ENCODE data around the gene FLYWCH2. TPM values are rescaled to one million over a fixed set of nuclear protein-coding genes. Genes with fewer than 3 reads are reported as not detected.
"Not testable (repeated sequence)": the region's sequence is repeated elsewhere in the genome, so short reads cannot be mapped to it uniquely, and the experiment has no call there.

Gene FLYWCH2
- polyA plus RNA-seq, 1 donor = 9.4 TPM

DNA sequence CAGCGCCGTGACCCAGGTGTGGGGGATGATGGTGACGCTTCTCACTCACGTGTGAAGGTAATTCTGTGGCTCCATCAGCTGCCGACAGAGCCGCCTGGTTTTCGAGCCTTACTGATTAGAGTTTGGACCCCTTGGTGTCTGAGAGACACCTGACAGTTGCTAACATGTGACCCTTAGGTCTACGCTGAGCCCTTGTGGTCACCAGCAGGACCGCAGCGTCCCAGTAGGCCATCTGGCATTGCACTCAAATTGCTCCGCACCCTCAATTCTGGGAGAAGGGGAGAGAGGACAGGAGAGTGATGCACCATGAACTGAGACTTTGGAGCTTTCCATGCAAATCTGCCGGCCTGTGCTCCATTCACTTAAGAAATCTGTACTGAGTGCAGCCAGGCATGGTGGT lies 31.2 kb downstream of the FLYWCH2 start:
- Histone ChIP-seq H3K4me3 (ENCODE audit: low read length) (no peak overlapping the region), H3K4me1 (ENCODE audit: control insufficient read depth, insufficient read depth, low read length) (peaks cover 5% of the 10 kb centered on the region), H3K27ac (ENCODE audit: low read length) (no peak overlapping the region), H3K27me3 (ENCODE audit: control insufficient read depth, insufficient read depth, low read length) (peaks cover 3% of the 10 kb centered on the region), H3K9me3 (ENCODE audit: control insufficient read depth, low read depth, low read length) (no peaks in the 10 kb centered on the region), H3K36me3 (ENCODE audit: control insufficient read depth, insufficient read depth, low read length) (peaks cover 6% of the 10 kb centered on the region)
- no peak for DNase-seq
- WGBS (ENCODE audit: insufficient coverage, low lambda C conversion rate) = no CpG with 5 or more reads among the region's 12 CpGs

DNA sequence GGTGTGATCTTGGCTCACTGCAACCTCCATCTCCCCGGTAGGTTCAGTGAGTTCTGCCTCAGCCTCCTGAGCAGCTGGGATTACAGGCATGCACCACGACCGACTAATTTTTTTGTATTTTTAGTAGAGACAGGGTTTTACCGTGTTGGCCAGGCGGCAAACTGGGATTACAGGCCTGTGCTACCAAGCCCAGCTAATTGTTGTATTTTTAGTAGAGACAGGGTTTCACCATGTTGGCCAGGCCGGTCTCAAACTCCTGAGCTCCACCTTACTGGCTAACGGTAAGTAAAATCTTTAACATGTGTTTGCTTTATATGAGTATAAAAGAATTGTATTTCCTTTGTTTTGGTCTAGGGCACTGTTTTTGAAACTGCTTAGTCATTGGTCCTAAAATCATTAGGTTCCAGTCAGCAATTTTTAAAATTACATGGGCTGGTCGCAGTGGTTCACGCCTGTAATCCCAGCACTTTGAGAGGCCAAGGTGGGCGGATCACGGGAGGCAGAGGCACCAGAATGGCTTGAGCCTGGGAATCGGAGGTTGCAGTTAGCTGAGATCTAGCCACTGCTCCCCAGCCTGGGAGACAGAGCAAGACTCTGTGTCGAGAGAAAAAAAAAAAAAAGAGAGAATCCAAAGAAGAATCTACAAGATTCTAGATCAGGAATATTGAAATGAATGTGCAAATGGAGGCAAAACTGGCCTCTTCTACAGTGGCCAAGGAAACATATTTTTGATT lies 32.3 kb downstream of the FLYWCH2 start:
- peaks cover 5% of the 10 kb centered on the region for H3K4me1 ChIP-seq (ENCODE audit: control insufficient read depth, insufficient read depth, low read length)
- 92% methylated on average over 1 of the region's 13 CpGs for WGBS (ENCODE audit: insufficient coverage, low lambda C conversion rate)
- peaks cover 6% of the 10 kb centered on the region for H3K36me3 ChIP-seq (ENCODE audit: control insufficient read depth, insufficient read depth, low read length)
- no peaks in the 10 kb centered on the region for H3K9me3 ChIP-seq (ENCODE audit: control insufficient read depth, low read depth, low read length)
- H3K4me3 ChIP-seq (ENCODE audit: low read length) = no peak overlapping the region
- no peak overlapping the region for H3K27ac ChIP-seq (ENCODE audit: low read length)
- no peak for DNase-seq
- H3K27me3 ChIP-seq (ENCODE audit: control insufficient read depth, insufficient read depth, low read length) = peaks cover 1% of the 10 kb centered on the region

DNA sequence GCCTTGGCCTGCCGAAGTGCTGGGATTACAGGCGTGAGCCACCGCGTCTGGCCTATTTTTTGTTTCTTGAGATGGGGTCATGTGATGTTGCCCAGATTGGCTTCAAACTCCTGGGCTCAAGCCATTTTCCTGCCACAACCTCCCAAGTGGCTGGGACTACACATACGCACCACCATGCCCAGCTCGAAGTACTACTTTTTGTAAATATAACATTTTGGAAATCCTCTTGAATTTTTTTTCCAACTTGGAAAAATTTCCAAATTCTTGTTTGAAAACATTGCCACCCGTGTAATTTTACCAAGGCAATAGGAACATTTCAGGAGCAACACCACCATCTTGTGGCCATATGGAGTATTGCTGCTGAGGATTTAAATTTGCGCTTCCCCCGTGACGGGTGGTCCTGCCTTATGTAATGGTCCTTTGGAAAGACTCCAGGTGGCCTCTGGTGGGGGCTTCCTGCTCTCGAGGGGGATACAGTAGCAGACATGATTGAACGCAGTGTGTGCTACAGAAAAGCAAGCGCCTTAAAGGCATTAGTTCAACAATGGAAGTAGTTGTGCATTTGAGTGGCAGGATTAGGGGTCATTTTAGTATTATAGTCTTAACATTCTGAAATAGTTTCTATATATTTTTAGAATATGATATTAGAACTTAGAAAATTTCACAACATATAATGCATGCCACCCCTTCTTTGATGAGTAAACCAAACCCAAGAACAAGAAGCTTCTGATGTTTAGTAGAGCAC lies 36.7 kb downstream of the FLYWCH2 start:
- Histone ChIP-seq H3K36me3 (ENCODE audit: control insufficient read depth, insufficient read depth, low read length) (peaks cover 6% of the 10 kb centered on the region), H3K27ac (ENCODE audit: low read length) (no peak overlapping the region)
- no CpG with 5 or more reads among the region's 13 CpGs for WGBS (ENCODE audit: insufficient coverage, low lambda C conversion rate)

DNA sequence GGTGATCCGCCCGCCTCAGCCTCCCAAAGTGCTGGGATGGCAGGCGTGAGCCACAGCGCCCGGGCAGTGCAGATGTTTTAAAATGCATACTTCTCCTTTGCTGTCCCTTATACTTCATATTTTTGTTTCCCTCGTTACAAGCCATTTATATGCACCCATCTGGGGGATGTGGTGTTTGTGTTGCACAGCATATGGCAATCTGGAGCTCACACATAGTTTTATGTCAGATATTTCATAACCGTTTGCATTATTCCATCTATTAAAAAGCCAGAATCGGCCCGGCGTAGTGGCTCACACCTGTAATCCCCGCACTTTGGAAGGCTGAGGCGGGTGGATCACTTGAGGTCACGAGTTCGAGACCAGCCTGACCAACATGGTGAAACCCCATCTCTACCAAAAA lies 40.5 kb downstream of the FLYWCH2 start:
- H3K36me3 ChIP-seq (ENCODE audit: control insufficient read depth, insufficient read depth, low read length) = peaks cover 6% of the 10 kb centered on the region
- no peak overlapping the region for H3K4me3 ChIP-seq (ENCODE audit: low read length)
- H3K9me3 ChIP-seq (ENCODE audit: control insufficient read depth, low read depth, low read length) = peaks cover 4% of the 10 kb centered on the region
- 100% methylated on average over 4 of the region's 14 CpGs for WGBS (ENCODE audit: insufficient coverage, low lambda C conversion rate)
- H3K27me3 ChIP-seq (ENCODE audit: control insufficient read depth, insufficient read depth, low read length) = peaks cover 2% of the 10 kb centered on the region
- no peak for DNase-seq
- no peak overlapping the region for H3K27ac ChIP-seq (ENCODE audit: low read length)
- peaks cover 2% of the 10 kb centered on the region for H3K4me1 ChIP-seq (ENCODE audit: control insufficient read depth, insufficient read depth, low read length)

More for the DNA sequence above, 36.7 kb downstream of the FLYWCH2 start:
- H3K4me1 ChIP-seq (ENCODE audit: control insufficient read depth, insufficient read depth, low read length) = no peaks in the 10 kb centered on the region
- no peak overlapping the region for H3K4me3 ChIP-seq (ENCODE audit: low read length)
- H3K27me3 ChIP-seq (ENCODE audit: control insufficient read depth, insufficient read depth, low read length) = no peaks in the 10 kb centered on the region
- no peaks in the 10 kb centered on the region for H3K9me3 ChIP-seq (ENCODE audit: control insufficient read depth, low read depth, low read length)
- DNase-seq = peak; percentile 39 to 43

DNA sequence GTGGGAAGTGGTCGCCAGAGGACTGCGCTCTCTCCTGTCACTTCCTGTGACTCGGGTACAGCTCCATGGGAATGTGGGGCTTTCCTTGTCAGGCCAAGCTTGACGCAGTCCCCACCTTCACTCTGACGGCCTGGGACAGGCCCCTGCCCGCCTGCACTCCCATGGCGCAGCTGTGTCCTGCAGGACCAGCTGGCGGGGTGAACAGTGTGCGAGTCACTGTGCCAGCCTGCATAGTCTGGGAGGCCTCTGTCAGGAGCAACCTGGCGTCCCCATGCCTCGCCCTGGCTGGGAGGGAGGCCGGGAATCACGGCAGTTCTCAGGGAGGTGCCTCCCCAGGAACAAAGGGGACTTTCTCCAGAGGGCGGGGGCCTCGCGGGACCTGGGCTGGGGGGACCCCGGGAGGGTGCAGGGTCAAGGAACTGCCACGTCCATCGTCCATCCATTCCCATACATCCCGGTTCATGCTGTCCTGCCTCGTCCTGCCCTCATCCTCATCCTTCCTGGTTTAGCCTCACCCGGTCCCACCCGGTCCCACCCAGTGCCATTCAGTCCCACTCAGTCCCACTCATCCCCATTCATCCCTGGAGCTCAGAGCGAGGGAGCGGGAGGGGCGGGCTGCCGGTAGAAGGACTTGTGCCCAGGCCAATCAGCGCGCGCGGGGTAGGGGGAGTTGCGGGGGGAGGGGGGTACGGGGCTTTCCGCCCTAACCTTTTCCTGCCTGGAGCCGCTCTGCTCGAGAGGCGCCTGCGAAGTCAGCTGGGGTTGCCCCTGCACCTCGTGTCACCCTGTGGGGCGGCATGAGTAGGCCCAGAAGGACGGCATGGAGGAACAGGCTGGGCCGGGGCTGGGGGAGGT lies 42.1 kb downstream of the FLYWCH2 start:
- Histone ChIP-seq H3K4me3 (ENCODE audit: low read length) (no peak overlapping the region), H3K36me3 (ENCODE audit: control insufficient read depth, insufficient read depth, low read length) (peaks cover 11% of the 10 kb centered on the region), H3K9me3 (ENCODE audit: control insufficient read depth, low read depth, low read length) (peaks cover 4% of the 10 kb centered on the region), H3K4me1 (ENCODE audit: control insufficient read depth, insufficient read depth, low read length) (peaks cover 2% of the 10 kb centered on the region), H3K27me3 (ENCODE audit: control insufficient read depth, insufficient read depth, low read length) (peaks cover 2% of the 10 kb centered on the region), H3K27ac (ENCODE audit: low read length) (no peak overlapping the region)
- no peak for DNase-seq
- 60% methylated on average over 1 of the region's 42 CpGs for WGBS (ENCODE audit: insufficient coverage, low lambda C conversion rate)

DNA sequence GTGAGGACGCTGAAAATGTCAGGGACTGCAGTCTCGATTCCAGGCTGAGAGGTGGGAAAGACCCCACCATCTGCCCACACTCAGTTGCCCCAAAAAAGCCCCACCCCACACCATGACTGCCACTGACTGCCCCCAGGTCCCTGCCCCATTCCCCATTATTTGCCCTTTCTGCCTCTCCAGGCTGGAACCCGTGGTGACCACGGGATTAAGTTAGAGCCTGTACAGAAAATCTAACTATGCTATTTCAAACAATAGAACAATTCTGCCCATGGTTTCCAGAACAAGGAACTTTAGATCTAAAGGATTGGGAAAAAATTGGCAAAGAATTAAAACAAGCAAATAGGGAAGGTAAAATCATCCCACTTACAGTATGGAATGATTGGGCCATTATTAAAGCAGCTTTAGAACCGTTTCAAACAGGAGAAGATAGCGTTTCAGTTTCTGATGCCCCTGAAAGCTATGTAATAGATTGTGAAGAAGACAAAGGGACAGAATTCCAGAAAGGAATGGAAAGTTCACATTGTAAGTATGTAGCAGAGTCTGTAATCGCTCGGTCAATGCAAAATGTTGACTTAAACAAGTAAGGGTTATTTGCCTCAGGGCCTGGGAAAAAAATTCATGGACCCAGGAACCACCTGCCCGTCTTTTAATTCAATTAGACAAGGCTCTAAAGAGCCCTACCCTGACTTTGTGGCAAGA lies 43.1 kb downstream of the FLYWCH2 start:
- peaks cover 14% of the 10 kb centered on the region for H3K36me3 ChIP-seq (ENCODE audit: control insufficient read depth, insufficient read depth, low read length)
- H3K4me3 ChIP-seq (ENCODE audit: low read length) = no peak overlapping the region
- H3K27ac ChIP-seq (ENCODE audit: low read length) = no peak overlapping the region
- H3K27me3 ChIP-seq (ENCODE audit: control insufficient read depth, insufficient read depth, low read length) = peaks cover 2% of the 10 kb centered on the region
- no peak for DNase-seq
- peaks cover 2% of the 10 kb centered on the region for H3K4me1 ChIP-seq (ENCODE audit: control insufficient read depth, insufficient read depth, low read length)
- 89% methylated on average over 3 of the region's 9 CpGs for WGBS (ENCODE audit: insufficient coverage, low lambda C conversion rate)
- H3K9me3 ChIP-seq (ENCODE audit: control insufficient read depth, low read depth, low read length) = peaks cover 4% of the 10 kb centered on the region

DNA sequence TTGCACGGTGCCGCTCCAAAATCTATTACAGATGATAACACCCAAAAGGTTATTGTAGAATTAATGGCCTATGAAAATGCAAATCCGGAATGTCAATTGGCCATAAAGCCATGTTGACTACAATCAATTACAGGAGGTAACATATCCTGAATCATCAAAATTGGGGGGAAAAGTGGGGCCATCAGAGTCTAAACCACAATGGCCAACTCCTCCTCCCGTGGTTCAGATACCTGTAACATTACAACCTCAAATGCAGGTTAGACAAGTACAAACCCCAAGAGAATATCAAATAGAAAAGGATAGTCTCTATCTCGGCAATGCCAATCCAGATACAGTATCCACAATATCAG lies 43.6 kb downstream of the FLYWCH2 start:
- Histone ChIP-seq H3K27ac (ENCODE audit: low read length) (no peak overlapping the region), H3K4me3 (ENCODE audit: low read length) (no peak overlapping the region)

DNA sequence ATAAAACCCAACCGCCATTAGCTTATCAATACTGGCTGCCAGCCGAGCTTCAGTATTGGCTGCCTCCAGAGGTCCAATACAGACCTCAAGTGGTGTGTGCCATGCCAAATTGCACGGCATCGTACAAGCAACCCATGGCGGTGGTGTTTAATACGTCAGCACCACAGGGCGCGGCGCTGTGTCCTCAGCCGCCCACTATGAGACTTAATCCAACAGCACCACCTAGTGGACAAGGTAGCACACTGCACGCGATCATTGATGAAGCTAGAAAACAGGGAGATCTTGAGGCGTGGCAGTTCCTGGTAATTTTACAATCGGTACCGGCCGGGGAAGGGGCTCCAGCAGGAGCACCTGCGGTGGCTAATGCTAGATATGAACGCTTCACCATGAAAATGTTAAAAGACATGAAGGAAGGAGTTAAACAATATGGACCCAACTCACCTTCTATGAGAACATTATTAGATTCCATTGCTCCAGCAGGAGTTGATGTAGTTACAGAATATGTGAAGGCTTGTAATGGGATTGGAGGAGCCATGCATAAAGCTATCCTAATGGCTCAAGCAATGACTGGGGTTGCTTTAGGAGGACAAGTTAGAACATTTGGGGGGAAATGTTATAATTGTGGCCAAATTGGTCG lies 44.1 kb downstream of the FLYWCH2 start:
- Histone ChIP-seq H3K27me3 (ENCODE audit: control insufficient read depth, insufficient read depth, low read length) (peaks cover 2% of the 10 kb centered on the region), H3K36me3 (ENCODE audit: control insufficient read depth, insufficient read depth, low read length) (peaks cover 13% of the 10 kb centered on the region), H3K4me3 (ENCODE audit: low read length) (no peak overlapping the region), H3K27ac (ENCODE audit: low read length) (no peak overlapping the region), H3K9me3 (ENCODE audit: control insufficient read depth, low read depth, low read length) (peaks cover 4% of the 10 kb centered on the region), H3K4me1 (ENCODE audit: control insufficient read depth, insufficient read depth, low read length) (peaks cover 2% of the 10 kb centered on the region)
- DNase-seq = peak; percentile 82 to 84
- no CpG with 5 or more reads among the region's 19 CpGs for WGBS (ENCODE audit: insufficient coverage, low lambda C conversion rate)

More for the DNA sequence above, 43.6 kb downstream of the FLYWCH2 start:
- WGBS (ENCODE audit: insufficient coverage, low lambda C conversion rate) = 100% methylated on average over 1 of the region's 5 CpGs
- Histone ChIP-seq H3K36me3 (ENCODE audit: control insufficient read depth, insufficient read depth, low read length) (peaks cover 14% of the 10 kb centered on the region), H3K9me3 (ENCODE audit: control insufficient read depth, low read depth, low read length) (peaks cover 4% of the 10 kb centered on the region), H3K27me3 (ENCODE audit: control insufficient read depth, insufficient read depth, low read length) (peaks cover 2% of the 10 kb centered on the region), H3K4me1 (ENCODE audit: control insufficient read depth, insufficient read depth, low read length) (peaks cover 2% of the 10 kb centered on the region)
- no peak for DNase-seq

DNA sequence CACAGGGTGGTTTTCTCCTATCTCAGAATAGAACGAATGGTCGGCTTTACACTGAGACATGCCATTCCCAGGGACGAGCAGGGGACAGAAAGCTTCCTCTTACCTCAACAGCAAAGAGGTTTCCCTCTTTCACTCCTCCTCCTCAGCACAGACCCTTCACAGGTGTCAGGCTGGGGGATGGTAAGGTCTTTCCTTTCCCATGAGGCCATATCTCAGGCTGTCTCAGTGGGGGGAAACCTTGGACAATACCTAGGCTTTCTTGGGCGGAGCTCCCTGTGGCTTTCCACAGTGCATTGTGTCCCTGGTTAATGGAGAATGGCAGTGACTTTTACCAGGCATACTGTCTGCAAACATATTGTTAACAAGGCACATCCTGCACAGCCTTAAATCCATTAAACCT lies 45.1 kb downstream of the FLYWCH2 start:
- not testable (repeated sequence) for DNase-seq; H3K4me1 ChIP-seq (ENCODE audit: control insufficient read depth, insufficient read depth, low read length); H3K9me3 ChIP-seq (ENCODE audit: control insufficient read depth, low read depth, low read length); H3K27me3 ChIP-seq (ENCODE audit: control insufficient read depth, insufficient read depth, low read length); H3K36me3 ChIP-seq (ENCODE audit: control insufficient read depth, insufficient read depth, low read length); H3K27ac ChIP-seq (ENCODE audit: low read length); H3K4me3 ChIP-seq (ENCODE audit: low read length)
- WGBS (ENCODE audit: insufficient coverage, low lambda C conversion rate) = no CpG with 5 or more reads among the region's 4 CpGs
